ENCODE results near the gene VWDE. TPM values are rescaled to one million over a fixed set of nuclear protein-coding genes. Genes with fewer than 3 reads are reported as not detected.

VWDE gene
- total RNA-seq, 1 donor from 2014 or later, result 0.07 TPM

DNA sequence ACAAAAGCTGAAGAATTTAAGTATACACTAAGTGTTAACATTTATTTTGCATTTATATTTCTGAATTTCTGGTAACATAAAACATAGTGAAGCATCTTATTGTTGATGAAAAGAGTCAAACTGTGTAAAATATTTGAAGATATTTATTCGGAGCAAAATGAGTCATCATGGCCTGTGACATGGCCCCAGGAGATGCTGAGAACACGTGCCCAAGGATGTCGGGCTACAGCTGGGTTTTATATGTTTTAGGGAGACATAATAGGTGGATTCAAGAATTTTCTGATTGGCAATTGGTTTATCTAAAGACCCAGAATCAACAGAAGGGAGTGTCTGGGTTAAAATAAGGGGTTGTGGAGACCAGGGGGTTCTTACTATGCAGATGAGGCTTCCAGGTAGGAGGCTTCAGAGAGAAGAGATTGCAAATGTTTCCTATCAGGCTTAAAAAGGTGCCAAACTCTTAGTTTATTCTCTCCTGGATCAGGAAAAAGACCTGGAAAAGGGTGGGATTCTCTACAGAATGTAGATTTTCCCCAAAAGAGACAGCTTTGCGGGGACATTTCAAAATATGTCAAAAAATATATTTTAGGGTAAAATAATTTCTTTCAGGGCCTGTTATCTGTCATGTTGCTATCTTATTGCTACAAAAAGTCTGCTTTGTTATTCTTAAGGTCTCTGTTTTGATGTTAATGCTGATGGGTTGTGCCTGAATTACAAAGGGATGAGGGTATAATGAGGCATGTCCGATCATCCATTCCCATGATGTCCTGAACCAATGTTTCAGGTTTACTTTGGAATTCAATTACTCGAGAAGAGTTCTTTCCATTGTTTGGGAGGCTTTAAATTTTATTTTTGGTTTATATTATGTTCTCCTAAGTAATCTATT is 74.5 kb downstream of the VWDE start:
- DNase-seq (ENCODE audit: low read depth, low spot score), result no peak

GRCh38 chr7:12327922-12328321 is 75.7 kb downstream of the VWDE start:
- no peak for DNase-seq (ENCODE audit: low read depth, low spot score)

- no peak for DNase-seq (ENCODE audit: low read depth, low spot score)
These were observed 78.0 kb downstream of the VWDE start for GRCh38 chr7:12325646-12326045.

- no peak for DNase-seq (ENCODE audit: low read depth, low spot score)
These were observed 80.2 kb downstream of the VWDE start for GRCh38 chr7:12323415-12323814.

- DNase-seq (ENCODE audit: low read depth, low spot score), result no peak
These were observed 80.8 kb downstream of the VWDE start for GRCh38 chr7:12322903-12323300.

- DNase-seq (ENCODE audit: low read depth, low spot score), result no peak
These were observed 81.3 kb downstream of the VWDE start for GRCh38 chr7:12322284-12322902.

GRCh38 chr7:12320987-12321647 is 82.5 kb downstream of the VWDE start:
- no peak for DNase-seq (ENCODE audit: low read depth, low spot score)

DNA sequence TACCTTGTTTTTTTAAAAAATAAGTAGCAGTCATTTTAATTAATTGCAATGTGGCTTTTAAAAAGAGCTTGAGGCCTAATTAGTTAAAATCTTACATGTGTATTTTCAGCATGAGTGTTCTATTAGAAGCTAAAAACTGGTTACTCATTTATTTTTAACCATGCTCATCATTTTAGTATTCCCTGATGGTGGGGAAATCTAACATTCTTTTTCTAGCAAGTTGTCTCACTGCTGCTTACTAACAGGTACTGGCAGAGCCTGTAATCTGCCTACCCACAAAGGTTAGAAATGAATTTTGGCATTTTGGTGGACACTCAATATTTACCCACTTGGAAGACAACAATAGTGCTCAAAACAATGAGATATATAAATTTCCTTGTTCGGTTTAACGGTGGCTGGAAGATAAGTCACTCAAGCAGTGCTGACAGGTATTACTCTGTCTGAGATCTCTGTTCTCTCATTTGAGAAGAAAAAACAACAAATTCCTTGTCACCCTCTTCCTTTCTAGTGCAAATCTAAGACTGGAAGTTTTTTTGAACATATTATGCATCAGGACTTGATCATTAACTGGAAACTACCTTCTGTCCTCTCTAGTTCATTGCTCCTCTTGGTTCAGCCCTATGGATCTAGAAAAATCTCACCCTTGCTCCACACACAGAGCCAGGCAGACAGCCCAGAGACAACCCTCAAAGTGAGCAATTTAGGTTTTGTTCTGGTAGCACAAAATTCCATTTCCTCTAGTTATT is 83.3 kb downstream of the VWDE start:
- DNase-seq (ENCODE audit: low read depth, low spot score), result no peak

DNA sequence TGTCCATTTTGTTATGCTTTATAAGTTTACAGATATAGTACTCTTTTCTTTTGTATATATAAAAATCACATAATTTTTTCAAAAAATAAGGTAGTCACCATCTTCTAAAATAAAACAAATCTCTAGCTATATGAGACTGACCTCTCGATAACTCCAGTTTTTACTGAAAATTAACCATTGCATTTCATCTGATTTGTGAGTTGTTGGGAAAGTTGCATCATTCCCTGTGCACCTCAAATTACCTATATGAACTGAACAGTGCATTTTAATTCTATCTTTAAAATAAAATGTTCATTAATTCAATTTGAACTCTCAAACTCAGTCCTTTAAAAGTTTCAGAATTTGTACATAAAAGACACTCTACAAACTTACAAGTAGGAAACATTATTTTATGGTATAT is 86.0 kb downstream of the VWDE start:
- no peak for DNase-seq (ENCODE audit: low read depth, low spot score)

- DNase-seq (ENCODE audit: low read depth, low spot score), result no peak
These were observed 86.7 kb downstream of the VWDE start for GRCh38 chr7:12316925-12317324.

DNA sequence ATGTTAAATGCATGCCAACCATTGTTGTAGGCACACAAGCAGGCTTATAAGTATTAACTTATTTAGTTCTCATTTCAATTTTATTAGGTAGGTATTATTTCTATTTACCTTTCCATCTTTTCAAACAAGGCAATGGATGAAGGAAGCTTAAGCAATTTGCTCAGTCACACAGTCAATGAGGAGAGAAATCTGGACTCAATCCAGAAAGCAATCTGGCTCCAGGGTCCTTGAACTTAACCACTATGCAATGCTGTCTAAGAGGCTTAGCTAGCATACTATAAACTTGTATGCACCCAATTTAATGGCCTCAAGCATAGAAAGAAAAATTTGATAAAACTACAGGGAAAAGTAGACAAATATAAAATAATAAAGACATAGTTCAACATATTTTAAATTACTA is 88.6 kb downstream of the VWDE start:
- DNase-seq (ENCODE audit: low read depth, low spot score), result no peak

DNA sequence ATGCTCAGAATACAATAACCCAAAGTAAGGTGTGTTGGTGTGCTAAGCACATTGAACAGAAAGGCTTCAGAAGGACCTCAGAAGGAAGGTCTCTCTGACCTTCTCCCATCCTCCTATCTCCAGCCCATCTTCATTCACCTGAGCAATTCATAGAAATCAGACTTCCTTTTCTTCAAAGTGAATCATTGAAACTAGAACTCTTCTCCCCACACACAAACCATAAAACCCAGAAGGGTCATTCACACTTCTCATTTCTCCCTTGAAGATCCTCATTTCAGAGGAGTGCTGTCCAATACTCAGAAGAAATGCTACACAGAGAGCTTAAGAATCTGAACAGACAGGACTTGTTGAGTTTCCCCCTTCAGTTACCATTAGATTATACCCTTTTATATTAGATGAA is 89.5 kb downstream of the VWDE start:
- no peak for DNase-seq (ENCODE audit: low read depth, low spot score)

GRCh38 chr7:12305502-12305901 is 98.2 kb downstream of the VWDE start:
- no peak for DNase-seq (ENCODE audit: low read depth, low spot score)

DNA sequence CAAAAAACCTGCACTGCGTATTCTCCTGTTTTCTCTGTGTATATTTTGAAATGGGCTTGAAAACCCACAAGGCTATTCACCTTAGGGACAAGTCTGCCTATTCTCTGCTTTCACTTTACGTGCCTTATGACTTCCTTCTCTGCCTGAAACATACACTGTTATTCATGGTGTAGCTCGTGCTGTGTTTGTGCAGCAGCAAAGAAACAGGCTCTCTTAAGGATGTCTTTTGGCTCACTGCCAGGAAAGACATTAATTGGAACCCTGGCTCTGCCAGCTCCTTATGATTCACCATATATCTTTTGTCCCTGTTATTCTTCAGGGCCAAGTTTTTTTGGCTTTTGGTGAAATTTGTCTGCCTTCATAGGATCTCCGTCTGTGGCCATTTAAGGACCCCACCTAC is 100.2 kb downstream of the VWDE start:
- no peak for DNase-seq (ENCODE audit: low read depth, low spot score)

DNA sequence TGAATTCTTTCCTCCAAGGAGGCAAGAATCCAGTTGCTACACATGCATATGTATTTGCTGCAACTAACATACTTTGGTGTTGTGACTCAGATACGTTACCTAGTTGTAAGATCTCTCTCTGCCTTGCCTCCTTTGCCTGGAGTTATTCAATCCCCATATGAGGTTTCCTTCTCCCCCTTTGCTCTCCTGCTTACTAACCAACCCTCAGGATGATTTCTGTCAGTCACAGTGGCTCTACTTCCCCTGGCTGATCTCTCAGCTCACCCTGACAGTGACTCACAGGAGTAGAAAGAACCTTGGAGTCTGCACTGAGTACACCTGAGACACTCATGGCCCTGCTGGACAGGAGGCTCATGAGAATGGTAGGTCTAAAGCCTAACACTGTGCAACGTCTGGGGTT is 100.6 kb downstream of the VWDE start:
- no peak for DNase-seq (ENCODE audit: low read depth, low spot score)

GRCh38 chr7:12300415-12300814 is 103.2 kb downstream of the VWDE start:
- DNase-seq (ENCODE audit: low read depth, low spot score), result no peak

- DNase-seq (ENCODE audit: low read depth, low spot score), result no peak
These were observed 104.3 kb downstream of the VWDE start for GRCh38 chr7:12299367-12299766.

DNA sequence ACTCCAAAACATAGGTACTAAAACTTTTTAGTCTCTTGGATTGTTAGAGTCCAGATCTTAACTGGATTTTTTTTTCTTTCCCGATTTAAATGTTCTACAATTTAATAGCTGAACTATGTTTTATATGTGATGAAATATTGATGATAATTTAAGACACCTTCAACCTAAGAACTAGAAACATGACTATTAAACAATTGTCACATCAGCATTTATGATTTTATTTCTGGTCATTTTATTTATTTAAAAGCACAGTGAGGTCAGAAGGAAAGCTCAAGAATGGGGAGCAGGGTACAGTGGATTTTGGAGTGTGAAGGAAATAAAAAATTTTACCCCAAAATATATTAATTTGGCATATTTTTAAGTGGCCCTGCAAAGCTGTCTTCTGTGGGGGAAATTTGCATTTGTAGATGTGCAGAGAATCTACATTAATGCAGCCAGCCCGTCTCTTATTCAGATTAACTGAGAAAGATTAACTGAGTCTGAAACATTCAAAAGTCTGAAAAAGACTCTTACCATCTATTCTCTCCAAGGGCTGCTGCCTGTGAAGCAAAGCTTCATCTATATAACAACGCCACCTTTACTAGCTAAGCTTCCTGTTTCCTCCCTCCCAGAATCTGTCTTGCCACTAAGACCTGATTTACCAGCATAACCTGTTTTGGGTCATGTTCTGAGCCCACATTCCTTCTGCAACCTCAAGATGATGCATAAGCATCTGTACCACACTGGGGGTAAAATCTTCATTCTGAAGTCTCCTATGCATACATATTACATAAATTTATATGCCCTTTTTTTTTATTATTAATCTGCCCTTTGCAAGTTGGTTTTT is 106.2 kb downstream of the VWDE start:
- no peak for DNase-seq (ENCODE audit: low read depth, low spot score)

GRCh38 chr7:12296051-12296570 is 107.6 kb downstream of the VWDE start:
- no peak for DNase-seq (ENCODE audit: low read depth, low spot score)

DNA sequence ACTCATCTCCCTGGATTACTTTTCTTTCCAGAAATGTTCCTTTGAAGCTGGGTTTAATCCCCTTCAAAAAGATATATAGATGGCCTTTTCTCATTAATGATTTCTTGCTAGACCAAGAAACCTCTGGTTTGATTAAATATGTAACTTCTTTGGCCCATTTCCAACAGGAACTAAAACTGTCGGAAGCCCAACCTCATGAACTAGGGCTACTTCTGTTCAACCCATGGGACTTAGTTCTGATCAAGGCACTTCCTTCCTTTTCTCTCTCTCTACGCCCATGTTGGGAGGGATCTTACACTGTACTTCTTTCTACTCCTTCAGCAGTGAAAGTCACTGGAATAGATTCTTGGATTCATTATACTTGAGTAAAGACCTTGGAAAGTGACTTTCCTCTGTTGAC is 109.0 kb downstream of the VWDE start:
- no peak for DNase-seq (ENCODE audit: low read depth, low spot score)

DNA sequence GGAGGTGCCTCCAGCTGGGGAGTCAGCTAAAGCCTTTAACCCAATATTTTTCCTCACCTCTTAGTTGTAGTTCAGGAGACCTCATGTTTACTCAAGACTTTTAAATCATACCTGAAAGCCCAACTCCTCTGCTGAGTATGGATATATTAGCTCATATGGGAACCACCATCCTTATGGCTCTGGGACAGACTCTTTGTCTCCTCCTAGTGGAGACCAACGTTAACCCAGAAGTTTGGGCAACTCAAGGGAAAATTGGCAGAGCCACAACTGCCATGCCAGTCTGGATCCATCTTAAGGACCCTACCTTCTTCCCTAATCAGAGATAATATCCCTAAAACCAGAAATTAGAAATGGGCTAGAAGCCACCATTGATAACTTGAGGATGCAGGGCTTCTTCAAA is 111.8 kb downstream of the VWDE start:
- no peak for DNase-seq (ENCODE audit: low read depth, low spot score)

All from pulmonary artery endothelial cell (primary cell).